MM.1S (cell line): Measurements from ENCODE around the gene PCNT.

Experiments
- CTCF ChIP-seq: fragments of 300-600 bp; sonication (generic); IDR thresholded peaks from 2 replicates; pipeline ENCODE4 v1.5.1; 2016; ENCODE audit warnings: antibody characterized with exemption, low read length, mixed read lengths
- EZH2 ChIP-seq: fragments of 300-600 bp; sonication (generic); optimal IDR thresholded peaks from 2 replicates; pipeline ENCODE3; 2017; ENCODE audit warnings: low read depth, mild to moderate bottlenecking, antibody characterized with exemption, low read length, mixed read lengths

GRCh38 chr21:46414965-46415275, 91.0 kb downstream of the PCNT start:
- TF ChIP-seq CTCF (no peak), EZH2 (no peak)
